K562 (cell line): ENCODE data around the gene RIPOR1. TPM values are rescaled to one million over a fixed set of nuclear protein-coding genes. Genes with fewer than 3 reads are reported as not detected.

Source experiments
- ATAC-seq: fragments of 200-7000 bp; cut with Tn5 transposase; 3 replicates; pipeline ENCODE4 v1.9.1; 2020; ENCODE audit warnings: moderate library complexity
- BruUV-seq: library from RNA; stranded (reverse); fragments of 400-500 nt; replicated peaks from 2 replicates; lab custom pipeline; 2021; lab: Mats Ljungman, UMichigan
- CTCF ChIA-PET: fragments of 300-600 bp; formaldehyde crosslinking; extraction: SDS; loops from one replicate; lab custom pipeline; 2021; ENCODE audit warnings: low intra/inter-chr PET ratio; lab: Yijun Ruan, JAX
- POLR2A ChIA-PET: fragments of 300-600, 350-650 bp; sonication (Branson Sonifier 250); formaldehyde crosslinking; extraction: SDS; loops from one replicate; lab custom pipeline; 2021; ENCODE audit warnings: antibody characterized with exemption, inconsistent platforms; lab: Yijun Ruan, JAX
- DNase-seq, 4 experiments: peaks; one replicate each; pipeline versions ENCODE4 v3.0.0 to v3.0.0-alpha.2; 2011 to 2018; ENCODE audit warnings: low spot score in 3 of 4, mixed read lengths in 3 of 4; ENCODE audit errors: extremely low read depth in 1 of 4
- FAIRE-seq: peaks from 2 replicates; lab custom pipeline; 2011; peaks lifted over from hg19 to GRCh38; lab: Jason Lieb, UNC
- H2AFZ ChIP-seq: 2 replicates; pipeline ENCODE4 v1.6.0; 2011; ENCODE audit warnings: low read depth, low read length, control low read depth, inconsistent platforms
- H3K27ac ChIP-seq: fragments of 200-600 bp; 3 replicates; pipeline ENCODE4 v1.8.0; 2011; ENCODE audit warnings: low read depth, mild to moderate bottlenecking, control low read depth, inconsistent platforms, low read length, moderate library complexity, mixed read lengths; ENCODE audit errors: extremely low read depth
- H3K27me3 ChIP-seq, 2 experiments: fragments of 300-600 bp in 1 of 2; 2 replicates in 1 of 2; 3 replicates in 1 of 2; pipeline versions ENCODE4 v1.6.0 to v1.8.0; 2011; ENCODE audit warnings: inconsistent platforms in 2 of 2, low read length in 2 of 2, mild to moderate bottlenecking in 1 of 2, mixed read lengths in 1 of 2, moderate library complexity in 1 of 2; ENCODE audit not compliant: control insufficient read depth in 2 of 2, insufficient read depth in 2 of 2
- H3K36me3 ChIP-seq: fragments of 300-600 bp; 3 replicates; pipeline ENCODE4 v1.8.0; 2011; ENCODE audit warnings: mild to moderate bottlenecking, low read length, inconsistent platforms; ENCODE audit not compliant: control insufficient read depth, insufficient read depth
- H3K4me1 ChIP-seq, 2 experiments: fragments of 200-600 bp in 1 of 2; replicated peaks in 1 of 2; 2 replicates in 1 of 2; 3 replicates in 1 of 2; pipeline versions ENCODE4 v1.5.1 to v1.8.0; 2011; ENCODE audit warnings: inconsistent platforms in 2 of 2, low read length in 2 of 2, mild to moderate bottlenecking in 1 of 2, mixed read lengths in 1 of 2, moderate library complexity in 1 of 2; ENCODE audit not compliant: control insufficient read depth in 2 of 2, insufficient read depth in 2 of 2
- H3K4me2 ChIP-seq: 2 replicates; pipeline ENCODE4 v1.6.1; 2011; ENCODE audit warnings: low read length, control low read depth, inconsistent platforms, mixed read lengths; ENCODE audit not compliant: insufficient read depth
- H3K4me3 ChIP-seq: fragments of 200-600 bp; sonication (generic), shearing (Covaris generic); 2 replicates; pipeline ENCODE4 v1.5.1; 2016; ENCODE audit warnings: control low read depth, inconsistent platforms
- H3K79me2 ChIP-seq: fragments of 200-600 bp; 3 replicates; pipeline ENCODE4 v1.8.0; 2011; ENCODE audit warnings: low read length, inconsistent platforms; ENCODE audit not compliant: control insufficient read depth, insufficient read depth
- H3K9ac ChIP-seq, 2 experiments: 2 replicates each; pipeline versions ENCODE4 v1.6.0 to v1.6.1; 2011; ENCODE audit warnings: low read depth in 2 of 2, low read length in 2 of 2, control low read depth in 1 of 2, inconsistent platforms in 1 of 2, mild to moderate bottlenecking in 1 of 2, mixed read lengths in 1 of 2; ENCODE audit not compliant: insufficient read depth in 1 of 2
- H3K9me1 ChIP-seq: one replicate; pipeline ENCODE4 v1.6.0; 2011; ENCODE audit warnings: inconsistent platforms, mild to moderate bottlenecking, low read length, moderate library complexity; ENCODE audit not compliant: control insufficient read depth, insufficient read depth
- H3K9me3 ChIP-seq: replicated peaks from 2 replicates; pipeline ENCODE4 v1.5.1; 2011; ENCODE audit warnings: low read depth, low read length, inconsistent platforms; ENCODE audit not compliant: control insufficient read depth, insufficient read depth
- H4K20me1 ChIP-seq: replicated peaks from 2 replicates; pipeline ENCODE4 v1.6.1; 2011; ENCODE audit warnings: low read length, inconsistent platforms, mixed read lengths; ENCODE audit not compliant: control insufficient read depth, insufficient read depth
- ARID1B ChIP-seq: fragments of 450-650 bp; IDR thresholded peaks from 2 replicates; pipeline ENCODE4 v1.6.1; 2016; ENCODE audit warnings: antibody characterized with exemption, mild to moderate bottlenecking, inconsistent platforms
- NR3C1 ChIP-seq: sonication (generic); formaldehyde crosslinking; IDR thresholded peaks from 2 replicates; pipeline ENCODE4 v1.8.1; 2022; ENCODE audit warnings: missing genetic modification reagents
- PPARD ChIP-seq: fragments of 250-450 bp; sonication (Bioruptor Pico); IDR thresholded peaks from 2 replicates; pipeline ENCODE4 v1.8.0; 2022; ENCODE audit warnings: inconsistent platforms, mild to moderate bottlenecking, moderate library complexity
- TBP ChIP-seq: optimal IDR thresholded peaks from 2 replicates; pipeline ENCODE3; 2011; ENCODE audit warnings: low read depth, low read length, improper control_type of control experiment
- TEAD1 ChIP-seq, 2 experiments: fragments of 450-650 bp in 1 of 2; sonication (generic) in 1 of 2; formaldehyde crosslinking; IDR thresholded peaks; 2 replicates each; pipeline versions ENCODE4 v1.4.0 to v1.8.0; 2020 to 2022; ENCODE audit warnings: mild to moderate bottlenecking in 2 of 2, missing genetic modification reagents in 1 of 2
- ZNF274 ChIP-seq: IDR thresholded peaks from 2 replicates; pipeline ENCODE4 v1.6.1; 2011; ENCODE audit warnings: low read depth, mild to moderate bottlenecking, low read length, moderate library complexity, borderline replicate concordance
- WGBS: fragments of 100-300 bp; shearing (Covaris generic); methylation state at CpG from one replicate; pipeline ENCODE4 v1.1.6; 2016; ENCODE audit warnings: low coverage, mixed read lengths; ENCODE audit not compliant: insufficient coverage; ENCODE audit errors: missing lambda C conversion rate; 5-methylcytosine and 5-hydroxymethylcytosine counted together
- in situ Hi-C: fragments of 300-500 bp; cut with MboI; formaldehyde crosslinking; loops from 4 replicates; pipeline ENCODE4 v1.15.0; 2018; ENCODE audit warnings: inconsistent platforms, mixed read lengths
- intact Hi-C: fragments of 100-400 bp; cut with micrococcal nuclease; formaldehyde crosslinking; loops from 2 replicates; pipeline ENCODE4 v1.14.2; 2022
- polyA plus RNA-seq, 8 experiments: library from polyadenylated mRNA; depleted of rRNA in 4 of 8; stranded (reverse) in 5 of 8; unstranded in 3 of 8; fragments of >200 nt; fragmentation: Nextera tagmentation in 2 of 8; fragmentation: Illumina TruSeq in 1 of 8; extraction: Ambion mirVana in 2 of 8; extraction: Trizol in 1 of 8; gene quantifications; 2 replicates each; pipeline versions ENCODE4 v1.2.1 to v1.2.3, GENCODE V29; 2011 to 2014; ENCODE audit warnings: inconsistent platforms in 1 of 8, missing spikeins in 1 of 8
- total RNA-seq, 7 experiments: library from RNA; depleted of rRNA in 6 of 7; stranded (reverse); fragments of >200 nt in 6 of 7; fragmentation: Illumina TruSeq in 2 of 7; extraction: Trizol in 2 of 7; gene quantifications; 2 replicates each; pipeline versions ENCODE4 v1.2.1 to v1.2.3, GENCODE V29; 2011 to 2021; ENCODE audit warnings: low replicate concordance in 1 of 7
- TF ChIP-seq, protein P1 (sequence below): sonication (generic); formaldehyde crosslinking; IDR thresholded peaks from 2 replicates; pipeline ENCODE4 v1.9.0; 2022; ENCODE audit warnings: mild to moderate bottlenecking, missing genetic modification reagents
- TF ChIP-seq, protein P2 (sequence below), 2 experiments: fragments of 200-800 bp in 1 of 2; sonication (Bioruptor generic) in 1 of 2; sonication (generic) in 1 of 2; formaldehyde crosslinking in 1 of 2; IDR thresholded peaks in 1 of 2; conservative IDR thresholded peaks in 1 of 2; 2 replicates each; pipeline versions ENCODE4 v1.5.0 to v1.6.1; 2016 to 2020; ENCODE audit warnings: missing compliant biosample characterization in 1 of 2, missing genetic modification characterization in 1 of 2, missing genetic modification reagents in 1 of 2
- TF ChIP-seq, protein P3 (sequence below): fragments of 450-650 bp; IDR thresholded peaks from 2 replicates; pipeline ENCODE4 v1.6.1; 2017; ENCODE audit warnings: antibody characterized with exemption

Gene RIPOR1
- total and polyA plus RNA-seq, 9 of the 15 experiments (the other 6 are each of a cell fraction or from before 2014, with no cell fraction given) = 0.36 to 31.1 (median 3.0) TPM

DNA sequence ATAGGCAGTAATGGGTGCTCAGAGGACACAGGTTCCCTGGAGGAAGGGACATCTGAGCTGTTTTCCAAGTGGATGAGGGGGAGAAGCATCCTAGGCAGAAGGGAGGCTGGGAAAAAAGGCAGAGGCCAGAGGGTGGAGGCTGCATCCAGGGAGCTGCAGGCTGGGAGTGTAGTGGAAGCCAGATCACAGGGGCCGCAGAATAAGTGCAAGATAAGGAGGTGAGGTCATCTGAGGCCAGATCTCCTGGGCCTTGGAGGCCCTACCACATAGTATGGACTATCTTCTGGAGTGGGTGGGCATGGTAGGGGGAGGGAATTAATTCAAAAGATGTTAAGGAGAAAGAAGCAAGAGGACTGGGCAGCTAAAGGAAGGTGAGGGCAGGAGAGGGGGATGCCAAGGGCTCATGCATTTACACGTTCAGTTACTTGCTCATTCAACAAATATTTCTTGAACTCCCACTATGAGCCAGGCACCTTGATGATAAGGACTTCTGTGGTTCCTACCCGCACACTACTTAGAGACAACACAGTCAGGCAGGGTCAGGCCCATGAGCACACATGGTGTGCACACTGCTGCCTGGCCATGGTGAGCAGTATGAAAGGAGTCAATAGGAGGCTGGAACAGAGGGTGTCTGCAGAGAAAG is 2.4 kb upstream of the RIPOR1 start (continued):
- TF ChIP-seq, protein P1, sequence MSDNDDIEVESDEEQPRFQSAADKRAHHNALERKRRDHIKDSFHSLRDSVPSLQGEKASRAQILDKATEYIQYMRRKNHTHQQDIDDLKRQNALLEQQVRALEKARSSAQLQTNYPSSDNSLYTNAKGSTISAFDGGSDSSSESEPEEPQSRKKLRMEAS (CRISPR knock-in tag) = peak; percentile 75
- TF ChIP-seq TEAD1 (CRISPR knock-in tag; IDR thresholded peaks at IDR 0.05) (peak in 1 of 2 experiments; percentile 84; a peak in 2 of 4 replicates), ARID1B (peak; percentile 77), ZNF274 (no peak), TBP (peak; percentile 25)

DNA sequence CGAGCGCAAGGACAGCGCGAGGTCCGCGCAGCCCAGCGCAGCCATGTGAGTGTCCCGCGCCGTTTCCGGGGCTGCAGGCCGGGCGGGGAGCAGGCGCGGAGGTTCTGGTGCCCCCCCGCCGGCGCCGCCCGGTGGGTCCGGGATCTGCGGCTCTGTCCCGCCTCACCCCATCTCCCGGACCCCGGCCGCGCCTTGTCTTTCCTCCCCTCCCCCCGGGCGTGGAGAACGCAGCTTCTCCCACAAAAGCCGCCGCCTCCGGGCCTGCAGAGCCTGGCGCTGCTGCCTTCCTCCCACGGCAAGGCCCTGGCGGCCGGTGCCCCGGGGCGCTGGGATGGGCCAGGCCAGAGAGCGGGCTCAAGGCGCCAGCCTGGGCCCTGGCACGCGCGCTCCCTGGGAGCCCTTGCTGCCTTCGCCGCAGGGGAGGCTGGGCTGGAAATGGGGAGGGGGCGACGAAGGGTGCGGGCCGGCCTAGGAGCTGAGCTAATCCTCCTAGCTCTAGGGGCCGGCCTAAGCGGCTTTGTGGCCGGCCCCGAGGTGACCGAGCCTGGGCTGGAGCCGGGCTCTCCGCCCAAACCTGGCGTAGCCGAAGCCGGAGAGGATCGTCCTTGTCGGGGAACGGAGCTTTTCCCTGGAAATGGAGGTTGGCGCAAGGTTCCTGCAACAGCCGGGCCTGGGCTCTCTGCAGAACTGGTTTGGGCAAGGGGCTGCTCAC is 397 bp downstream of the RIPOR1 start:
- WGBS = 8% methylated on average over 30 of the region's 65 CpGs
- in situ Hi-C loops (loop anchor here (10.0 kb wide), 2 partner anchors 396 to 716 kb away; partner anchors contain the start of gene PLA2G15), intact Hi-C loops (loop anchor here (10.0 kb wide), 1 partner anchor 406 kb away; the partner anchor contains the start of genes CTRL and PSMB10)
- H3K36me3 ChIP-seq = no peaks in the 10 kb centered on the region
- H3K9me3 ChIP-seq = no peaks in the 10 kb centered on the region
- H3K9ac ChIP-seq = peak overlapping the region; percentile 62 to 92
- H3K79me2 ChIP-seq = peaks cover 12% of the 10 kb centered on the region; the same call in 2 of the 3 replicates
- peak overlapping the region; percentile 77 for H3K27ac ChIP-seq
- FAIRE-seq (no peak), DNase-seq (peak in 1 of 4 experiments; percentile 20), ATAC-seq (peak; percentile 60)
- CTCF ChIA-PET = no interaction called here
- H3K9me1 ChIP-seq = no peaks in the 10 kb centered on the region
- H3K4me2 ChIP-seq = peak overlapping the region; percentile 64
- H3K4me1 ChIP-seq = peaks cover 33 to 63% of the 10 kb centered on the region in 2 experiments
- no TSS peak for BruUV-seq
- no peaks in the 10 kb centered on the region for H3K27me3 ChIP-seq
- H4K20me1 ChIP-seq = no peaks in the 10 kb centered on the region; the same call in 1 of the 2 replicates
- peak overlapping the region; percentile 61 for H3K4me3 ChIP-seq
- peak overlapping the region; percentile 80 for H2AFZ ChIP-seq
- POLR2A ChIA-PET = interaction anchor here (0.6 to 1.6 kb wide), 5 partner anchors 9 to 297 kb away, joined by 3 to 5 read pairs (median 3); partner anchors contain the start of gene ACD
- TF ChIP-seq, protein P2, sequence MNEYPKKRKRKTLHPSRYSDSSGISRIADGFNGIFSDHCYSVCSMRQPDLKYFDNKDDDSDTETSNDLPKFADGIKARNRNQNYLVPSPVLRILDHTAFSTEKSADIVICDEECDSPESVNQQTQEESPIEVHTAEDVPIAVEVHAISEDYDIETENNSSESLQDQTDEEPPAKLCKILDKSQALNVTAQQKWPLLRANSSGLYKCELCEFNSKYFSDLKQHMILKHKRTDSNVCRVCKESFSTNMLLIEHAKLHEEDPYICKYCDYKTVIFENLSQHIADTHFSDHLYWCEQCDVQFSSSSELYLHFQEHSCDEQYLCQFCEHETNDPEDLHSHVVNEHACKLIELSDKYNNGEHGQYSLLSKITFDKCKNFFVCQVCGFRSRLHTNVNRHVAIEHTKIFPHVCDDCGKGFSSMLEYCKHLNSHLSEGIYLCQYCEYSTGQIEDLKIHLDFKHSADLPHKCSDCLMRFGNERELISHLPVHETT (CRISPR knock-in tag; conservative IDR thresholded peaks at IDR 0.05 in 1 of 2, IDR thresholded peaks at IDR 0.05 in 1 of 2) = 0 out of 4 replicates have a peak, but pooled peaks of 1 of the 2 experiments have one; percentile 38
- TF ChIP-seq, protein P3, sequence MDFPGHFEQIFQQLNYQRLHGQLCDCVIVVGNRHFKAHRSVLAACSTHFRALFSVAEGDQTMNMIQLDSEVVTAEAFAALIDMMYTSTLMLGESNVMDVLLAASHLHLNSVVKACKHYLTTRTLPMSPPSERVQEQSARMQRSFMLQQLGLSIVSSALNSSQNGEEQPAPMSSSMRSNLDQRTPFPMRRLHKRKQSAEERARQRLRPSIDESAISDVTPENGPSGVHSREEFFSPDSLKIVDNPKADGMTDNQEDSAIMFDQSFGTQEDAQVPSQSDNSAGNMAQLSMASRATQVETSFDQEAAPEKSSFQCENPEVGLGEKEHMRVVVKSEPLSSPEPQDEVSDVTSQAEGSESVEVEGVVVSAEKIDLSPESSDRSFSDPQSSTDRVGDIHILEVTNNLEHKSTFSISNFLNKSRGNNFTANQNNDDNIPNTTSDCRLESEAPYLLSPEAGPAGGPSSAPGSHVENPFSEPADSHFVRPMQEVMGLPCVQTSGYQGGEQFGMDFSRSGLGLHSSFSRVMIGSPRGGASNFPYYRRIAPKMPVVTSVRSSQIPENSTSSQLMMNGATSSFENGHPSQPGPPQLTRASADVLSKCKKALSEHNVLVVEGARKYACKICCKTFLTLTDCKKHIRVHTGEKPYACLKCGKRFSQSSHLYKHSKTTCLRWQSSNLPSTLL = no peak
- TF ChIP-seq PPARD (CRISPR knock-in tag) = no peak
- 0 out of 2 replicates have a peak, but pooled peaks have one; percentile 24 for TF ChIP-seq NR3C1 (CRISPR knock-in tag)
